Astrocyte (in vitro differentiated cells and primary cell): ENCODE measurements around the gene GPX7. TPM values are rescaled to one million over a fixed set of nuclear protein-coding genes. Genes with fewer than 3 reads are reported as not detected.

Experiments used
- DNase-seq: peaks from one replicate; pipeline ENCODE4 v3.0.0-alpha.2; 2010; ENCODE audit warnings: low read depth
- FAIRE-seq: peaks from 2 replicates; lab custom pipeline; 2011; peaks lifted over from hg19 to GRCh38; lab: Jason Lieb, UNC
- H2AFZ ChIP-seq: 2 replicates; pipeline ENCODE4 v1.6.0; 2012; ENCODE audit warnings: low read depth, low read length, inconsistent platforms
- H3K27ac ChIP-seq: 2 replicates; pipeline ENCODE4 v1.5.1; 2011; ENCODE audit warnings: low read depth, low read length, inconsistent platforms
- H3K27me3 ChIP-seq: 2 replicates; pipeline ENCODE4 v1.6.0; 2011; ENCODE audit warnings: low read length, inconsistent platforms; ENCODE audit not compliant: insufficient read depth
- H3K36me3 ChIP-seq: 2 replicates; pipeline ENCODE4 v1.5.1; 2011; ENCODE audit warnings: low read length, inconsistent platforms; ENCODE audit not compliant: insufficient read depth
- H3K4me1 ChIP-seq: 2 replicates; pipeline ENCODE4 v1.5.1; 2011; ENCODE audit warnings: low read length, inconsistent platforms; ENCODE audit not compliant: insufficient read depth
- H3K4me2 ChIP-seq: 2 replicates; pipeline ENCODE4 v1.6.0; 2012; ENCODE audit warnings: low read length, inconsistent platforms
- H3K4me3 ChIP-seq: 2 replicates; pipeline ENCODE4 v1.5.1; 2011; ENCODE audit warnings: low read depth, mild to moderate bottlenecking, low read length, inconsistent platforms; ENCODE audit not compliant: insufficient read depth
- H3K79me2 ChIP-seq: 2 replicates; pipeline ENCODE4 v1.6.0; 2012; ENCODE audit warnings: mild to moderate bottlenecking, low read length, inconsistent platforms; ENCODE audit not compliant: insufficient read depth
- H3K9ac ChIP-seq: 2 replicates; pipeline ENCODE4 v1.6.0; 2012; ENCODE audit warnings: mild to moderate bottlenecking, low read length, inconsistent platforms
- H3K9me3 ChIP-seq: 2 replicates; pipeline ENCODE4 v1.5.1; 2012; ENCODE audit warnings: low read depth, mild to moderate bottlenecking, low read length, inconsistent platforms; ENCODE audit not compliant: insufficient read depth
- H4K20me1 ChIP-seq: 2 replicates; pipeline ENCODE4 v1.6.0; 2012; ENCODE audit warnings: low read length, inconsistent platforms; ENCODE audit not compliant: insufficient read depth
- H3K27ac Mint-ChIP-seq: one replicate; pipeline ENCODE4 v1.8.0; 2021; ENCODE audit warnings: mild to moderate bottlenecking, mixed read lengths; ENCODE audit not compliant: unreplicated experiment
- H3K27me3 Mint-ChIP-seq: one replicate; pipeline ENCODE4 v1.8.0; 2021; ENCODE audit warnings: low read depth, mixed read lengths; ENCODE audit not compliant: unreplicated experiment
- H3K36me3 Mint-ChIP-seq: one replicate; pipeline ENCODE4 v1.8.0; 2021; ENCODE audit warnings: low read depth, mixed read lengths; ENCODE audit not compliant: unreplicated experiment
- H3K4me1 Mint-ChIP-seq: one replicate; pipeline ENCODE4 v1.8.0; 2021; ENCODE audit warnings: low read depth, mixed read lengths; ENCODE audit not compliant: unreplicated experiment
- H3K4me3 Mint-ChIP-seq: one replicate; pipeline ENCODE4 v1.8.0; 2021; ENCODE audit warnings: mild to moderate bottlenecking, moderate library complexity, mixed read lengths; ENCODE audit not compliant: unreplicated experiment
- H3K9me3 Mint-ChIP-seq: one replicate; pipeline ENCODE4 v1.8.0; 2021; ENCODE audit warnings: mild to moderate bottlenecking, mixed read lengths; ENCODE audit not compliant: unreplicated experiment
- EZH2 ChIP-seq: IDR thresholded peaks from 2 replicates; pipeline ENCODE4 v1.6.1; 2012; ENCODE audit warnings: mild to moderate bottlenecking, low read length, inconsistent platforms; ENCODE audit not compliant: insufficient read depth
- total RNA-seq: library from RNA; stranded (reverse); gene quantifications from 2 replicates; pipeline ENCODE4 v1.2.1, GENCODE V29; 2021
- TF ChIP-seq, protein P1 (sequence below): IDR thresholded peaks from 2 replicates; pipeline ENCODE4 v1.5.1; 2011; ENCODE audit warnings: low read depth, mild to moderate bottlenecking, inconsistent platforms, low read length, moderate library complexity; ENCODE audit not compliant: insufficient read depth

Gene GPX7
- total RNA-seq, 1 donor from 2014 or later: 4.2 TPM

DNA sequence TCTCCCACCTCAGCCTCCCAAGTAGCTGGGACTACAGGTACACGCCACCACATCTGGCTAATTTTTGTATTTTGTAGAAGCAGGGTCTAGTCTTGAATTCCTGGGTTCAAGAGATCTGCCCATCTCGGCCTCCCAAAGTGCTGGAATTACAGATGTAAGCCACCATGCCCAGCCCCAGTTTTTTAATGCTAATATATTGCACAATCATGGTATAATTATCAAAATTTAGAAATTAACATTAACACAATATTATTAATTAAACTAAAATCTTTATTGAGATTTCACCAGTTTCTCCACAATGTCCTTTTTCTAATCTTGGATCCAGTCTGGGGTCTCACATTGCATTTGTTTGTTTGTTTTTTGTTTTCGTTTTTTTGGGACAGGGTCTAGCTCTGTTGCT, 21.9 kb upstream of the GPX7 start:
- no peaks in the 10 kb centered on the region for H3K9me3 ChIP-seq
- H3K4me1 ChIP-seq: no peaks in the 10 kb centered on the region
- no peak overlapping the region for H3K9ac ChIP-seq
- FAIRE-seq (no peak), DNase-seq (no peak)
- Mint-ChIP-seq H3K4me3 (no peak overlapping the region), H3K36me3 (no peaks in the 10 kb centered on the region), H3K27me3 (peaks cover 12% of the 10 kb centered on the region), H3K27ac (no peak overlapping the region), H3K4me1 (peaks cover 2% of the 10 kb centered on the region), H3K9me3 (peaks cover 3% of the 10 kb centered on the region)
- TF ChIP-seq EZH2: no peak
- TF ChIP-seq, protein P1, sequence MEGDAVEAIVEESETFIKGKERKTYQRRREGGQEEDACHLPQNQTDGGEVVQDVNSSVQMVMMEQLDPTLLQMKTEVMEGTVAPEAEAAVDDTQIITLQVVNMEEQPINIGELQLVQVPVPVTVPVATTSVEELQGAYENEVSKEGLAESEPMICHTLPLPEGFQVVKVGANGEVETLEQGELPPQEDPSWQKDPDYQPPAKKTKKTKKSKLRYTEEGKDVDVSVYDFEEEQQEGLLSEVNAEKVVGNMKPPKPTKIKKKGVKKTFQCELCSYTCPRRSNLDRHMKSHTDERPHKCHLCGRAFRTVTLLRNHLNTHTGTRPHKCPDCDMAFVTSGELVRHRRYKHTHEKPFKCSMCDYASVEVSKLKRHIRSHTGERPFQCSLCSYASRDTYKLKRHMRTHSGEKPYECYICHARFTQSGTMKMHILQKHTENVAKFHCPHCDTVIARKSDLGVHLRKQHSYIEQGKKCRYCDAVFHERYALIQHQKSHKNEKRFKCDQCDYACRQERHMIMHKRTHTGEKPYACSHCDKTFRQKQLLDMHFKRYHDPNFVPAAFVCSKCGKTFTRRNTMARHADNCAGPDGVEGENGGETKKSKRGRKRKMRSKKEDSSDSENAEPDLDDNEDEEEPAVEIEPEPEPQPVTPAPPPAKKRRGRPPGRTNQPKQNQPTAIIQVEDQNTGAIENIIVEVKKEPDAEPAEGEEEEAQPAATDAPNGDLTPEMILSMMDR: no peak
- H3K4me3 ChIP-seq: no peak overlapping the region
- no peak overlapping the region for H3K4me2 ChIP-seq
- H3K27me3 ChIP-seq: peaks cover 2% of the 10 kb centered on the region
- no peak overlapping the region for H3K27ac ChIP-seq
- H3K36me3 ChIP-seq: no peaks in the 10 kb centered on the region
- H2AFZ ChIP-seq: no peak overlapping the region
- no peaks in the 10 kb centered on the region for H3K79me2 ChIP-seq
- H4K20me1 ChIP-seq: no peaks in the 10 kb centered on the region

DNA sequence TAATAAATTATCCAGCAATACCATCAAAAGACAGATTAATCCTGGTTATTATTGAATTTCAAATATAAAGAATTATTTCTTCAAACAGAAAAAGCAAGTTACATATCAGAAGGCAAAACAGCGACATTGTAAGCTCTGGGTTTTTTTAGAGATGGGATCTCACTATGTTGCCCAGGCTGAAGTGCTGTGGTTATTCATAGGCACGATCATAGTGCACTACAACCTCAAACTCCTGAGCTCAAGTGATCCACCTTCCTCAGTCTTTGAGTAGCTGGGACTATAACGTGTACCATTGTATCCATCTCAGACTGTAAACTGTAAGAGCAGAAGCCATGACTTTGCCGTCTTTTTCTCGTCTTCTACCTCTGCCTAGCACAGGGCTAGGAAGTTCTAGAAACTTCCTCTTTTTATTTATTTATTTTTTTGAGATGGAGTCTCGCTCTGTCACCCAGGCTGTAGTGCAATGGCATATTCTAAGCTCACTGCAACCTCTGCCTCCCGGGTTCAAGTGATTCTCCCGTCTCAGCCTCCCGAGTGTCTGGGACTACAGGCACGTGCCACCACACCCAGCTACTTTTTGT, 20.0 kb upstream of the GPX7 start:
- no peaks in the 10 kb centered on the region for H3K4me1 ChIP-seq
- H3K27ac ChIP-seq: no peak overlapping the region
- no peaks in the 10 kb centered on the region for H3K9me3 ChIP-seq
- no peaks in the 10 kb centered on the region for H4K20me1 ChIP-seq
- no peaks in the 10 kb centered on the region for H3K79me2 ChIP-seq
- H2AFZ ChIP-seq: no peak overlapping the region
- TF ChIP-seq, protein P1: no peak
- TF ChIP-seq EZH2: no peak
- no peak overlapping the region for H3K4me2 ChIP-seq
- Mint-ChIP-seq H3K27me3 (peaks cover 13% of the 10 kb centered on the region), H3K36me3 (no peaks in the 10 kb centered on the region), H3K27ac (no peak overlapping the region), H3K9me3 (peaks cover 3% of the 10 kb centered on the region), H3K4me1 (peaks cover 4% of the 10 kb centered on the region), H3K4me3 (no peak overlapping the region)
- H3K4me3 ChIP-seq: no peak overlapping the region
- FAIRE-seq (no peak), DNase-seq (no peak)
- no peaks in the 10 kb centered on the region for H3K36me3 ChIP-seq
- no peak overlapping the region for H3K9ac ChIP-seq
- H3K27me3 ChIP-seq: peaks cover 2% of the 10 kb centered on the region

DNA sequence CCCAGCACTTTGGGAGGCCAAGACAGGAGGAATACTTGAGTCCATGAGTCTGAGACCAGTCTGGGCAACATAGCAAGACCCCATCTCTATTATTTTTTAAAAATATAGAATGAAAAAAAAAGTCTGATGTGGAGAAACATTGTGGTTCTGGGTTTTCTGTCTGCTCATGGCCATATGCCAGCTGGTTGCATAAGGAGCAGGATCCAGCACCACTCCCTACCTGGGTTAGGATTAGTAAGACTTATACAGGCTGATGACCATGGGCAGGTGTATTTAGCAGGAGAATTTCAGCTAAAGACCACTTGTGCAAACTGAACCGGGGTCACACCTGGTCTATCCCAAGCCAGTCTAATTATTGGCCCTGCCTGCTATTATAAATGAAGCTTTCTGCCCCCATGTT, 16.7 kb upstream of the GPX7 start:
- Histone ChIP-seq H3K4me2 (no peak overlapping the region), H3K27me3 (peaks cover 4% of the 10 kb centered on the region), H3K27ac (no peak overlapping the region), H3K9ac (no peak overlapping the region), H3K4me3 (no peak overlapping the region), H3K9me3 (no peaks in the 10 kb centered on the region), H3K36me3 (no peaks in the 10 kb centered on the region), H3K4me1 (no peaks in the 10 kb centered on the region), H2AFZ (no peak overlapping the region), H3K79me2 (no peaks in the 10 kb centered on the region), H4K20me1 (no peaks in the 10 kb centered on the region)
- H3K9me3 Mint-ChIP-seq: no peaks in the 10 kb centered on the region
- peaks cover 1% of the 10 kb centered on the region for H3K4me1 Mint-ChIP-seq
- DNase-seq (no peak), FAIRE-seq (no peak)
- no peaks in the 10 kb centered on the region for H3K36me3 Mint-ChIP-seq
- no peak overlapping the region for H3K4me3 Mint-ChIP-seq
- no peak overlapping the region for H3K27ac Mint-ChIP-seq
- peaks cover 6% of the 10 kb centered on the region for H3K27me3 Mint-ChIP-seq
- TF ChIP-seq EZH2: no peak
- TF ChIP-seq, protein P1: no peak
